ENCODE measurements around the gene CYP51A1.
"Not testable (repeated sequence)": the region's sequence is repeated elsewhere in the genome, so short reads cannot be mapped to it uniquely, and the experiment has no call there.

Gene CYP51A1

GRCh38 chr7:92134271-92135051, at the start of gene CYP51A1:
TSS of gene CYP51A1 (minus strand) at chr7:92134477. CDS start at chr7:92134364, 113 bp downstream.
- peak; percentile 99 for DNase-seq

- peak; percentile 97 for DNase-seq
These were observed 44.9 kb upstream of the CYP51A1 start, which contains the start of gene LRRD1 for GRCh38 chr7:92178928-92179924. TSS of gene LRRD1 (minus strand) at chr7:92179142. CDS start at chr7:92165202, 13,940 bp downstream.

GRCh38 chr7:92177362-92177761, 43.1 kb upstream of the CYP51A1 start:
- DNase-seq: no peak

GRCh38 chr7:92169529-92169928, 35.3 kb upstream of the CYP51A1 start:
- DNase-seq: not testable (repeated sequence)

DNA sequence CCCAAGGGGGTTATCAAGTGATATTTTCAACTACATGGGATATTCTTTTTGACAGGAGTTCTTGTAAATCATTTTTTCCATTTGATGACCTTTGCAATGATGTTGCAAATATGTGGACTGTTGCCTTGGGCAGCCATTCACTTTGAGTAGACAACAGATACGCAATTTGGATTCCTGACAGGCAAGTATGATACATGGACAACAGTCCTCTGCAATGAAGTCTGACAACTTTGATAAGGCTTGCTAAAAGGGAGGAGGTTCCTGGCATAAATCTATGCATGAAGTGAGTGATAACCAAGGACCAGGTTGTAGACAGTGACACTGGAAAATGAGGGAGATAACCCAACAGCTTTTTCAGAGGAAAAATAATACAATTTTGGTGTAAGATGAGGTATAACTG, 27.0 kb upstream of the CYP51A1 start:
- no peak for DNase-seq

- DNase-seq: no peak
These were observed 24.6 kb upstream of the CYP51A1 start for GRCh38 chr7:92158660-92159575.

DNA sequence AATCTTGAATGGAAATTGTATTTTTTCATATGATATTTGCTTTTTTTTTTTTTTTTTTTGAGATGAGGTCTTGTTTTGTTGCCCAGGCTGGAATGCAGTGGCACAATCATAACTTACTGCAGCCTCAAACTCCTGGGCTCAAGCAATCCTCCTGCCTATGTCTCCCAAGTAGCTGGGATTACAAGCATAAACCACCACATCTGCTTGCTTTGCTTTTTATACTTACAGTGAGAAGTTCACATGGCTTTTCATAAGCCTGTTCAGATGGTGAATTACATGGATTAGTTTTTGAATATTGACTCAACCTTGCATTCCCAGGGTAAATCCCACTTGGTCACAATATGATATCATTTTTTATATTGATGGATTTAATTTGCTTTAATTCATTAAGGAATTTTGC, 22.7 kb upstream of the CYP51A1 start:
- DNase-seq: no peak

DNA sequence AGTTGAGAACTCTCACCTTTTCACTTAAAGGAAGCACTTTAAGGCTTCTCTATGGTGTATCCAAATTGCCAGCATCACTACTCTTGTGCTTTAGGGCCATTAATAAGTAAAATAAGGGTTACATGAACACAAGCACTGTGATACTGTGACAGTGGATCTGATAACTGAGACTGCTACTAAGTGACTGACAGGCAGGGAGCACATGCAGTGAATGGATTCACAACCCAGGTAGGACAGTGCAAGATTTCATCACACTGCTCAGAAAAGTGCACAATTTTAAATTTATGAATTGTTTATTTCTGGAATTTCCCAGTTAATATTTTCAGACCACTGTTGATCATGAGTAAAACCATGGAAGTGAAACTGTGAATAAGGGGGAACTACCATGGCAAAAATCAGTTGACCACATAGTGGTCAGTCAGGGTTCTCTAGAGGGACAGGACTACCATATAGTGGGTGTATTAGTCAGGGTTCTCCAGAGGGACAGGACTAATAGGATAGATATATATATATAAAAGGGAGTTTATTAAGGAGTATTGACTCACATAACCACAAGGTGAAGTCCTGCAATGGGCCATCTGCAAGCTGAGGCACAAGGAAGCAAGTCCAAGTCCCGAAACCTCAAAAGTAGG, 20.9 kb upstream of the CYP51A1 start:
- no peak for DNase-seq

GRCh38 chr7:92150450-92151017, 16.3 kb upstream of the CYP51A1 start:
- DNase-seq: no peak

DNA sequence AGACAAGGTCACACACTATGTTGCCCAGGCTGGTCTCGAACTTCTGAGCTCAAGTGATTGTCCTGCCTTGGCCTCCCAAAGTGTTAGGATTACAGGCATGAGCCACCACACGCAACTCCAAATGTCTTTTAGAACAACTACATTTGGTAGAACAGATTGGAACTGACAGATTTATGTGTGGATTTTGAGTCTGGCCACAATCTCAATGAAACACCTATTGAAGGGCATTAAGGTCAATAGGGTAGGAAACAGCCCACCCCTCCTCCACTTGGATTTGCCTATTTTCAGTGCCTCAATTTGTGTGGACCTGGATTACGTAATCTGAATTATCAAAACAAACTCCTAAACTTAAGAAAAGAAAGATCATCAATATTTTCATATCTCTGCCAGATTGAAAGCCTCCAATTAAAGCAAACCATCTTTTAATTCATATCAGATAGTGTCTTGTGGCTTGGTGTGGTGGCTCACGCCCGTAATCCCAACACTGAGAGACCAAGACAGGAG, 15.5 kb upstream of the CYP51A1 start:
- DNase-seq: no peak

GRCh38 chr7:92143192-92143880, 9.1 kb upstream of the CYP51A1 start:
- not testable (repeated sequence) for DNase-seq

- DNase-seq: not testable (repeated sequence)
These were observed 8.5 kb upstream of the CYP51A1 start for GRCh38 chr7:92142791-92143190.

DNA sequence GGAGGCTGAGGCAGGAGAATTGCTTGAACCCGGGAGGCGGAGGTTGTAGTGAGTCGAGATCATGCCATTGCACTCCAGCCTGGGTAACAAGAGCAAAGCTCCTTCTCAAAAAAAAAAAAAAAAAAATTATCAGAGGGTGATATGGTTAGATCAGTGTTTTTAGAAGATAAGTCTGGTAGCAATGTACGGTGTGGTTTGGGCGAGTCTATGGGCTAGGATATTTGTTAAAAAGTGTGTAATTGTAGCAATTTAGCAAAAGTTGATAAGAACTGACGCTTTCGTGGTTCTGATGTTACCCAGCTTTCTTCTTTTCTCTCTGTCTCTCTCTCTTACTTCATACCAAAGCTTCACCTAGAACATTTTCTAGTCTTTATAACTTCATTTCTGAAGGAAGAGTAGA, 6.9 kb upstream of the CYP51A1 start:
- DNase-seq: no peak

DNA sequence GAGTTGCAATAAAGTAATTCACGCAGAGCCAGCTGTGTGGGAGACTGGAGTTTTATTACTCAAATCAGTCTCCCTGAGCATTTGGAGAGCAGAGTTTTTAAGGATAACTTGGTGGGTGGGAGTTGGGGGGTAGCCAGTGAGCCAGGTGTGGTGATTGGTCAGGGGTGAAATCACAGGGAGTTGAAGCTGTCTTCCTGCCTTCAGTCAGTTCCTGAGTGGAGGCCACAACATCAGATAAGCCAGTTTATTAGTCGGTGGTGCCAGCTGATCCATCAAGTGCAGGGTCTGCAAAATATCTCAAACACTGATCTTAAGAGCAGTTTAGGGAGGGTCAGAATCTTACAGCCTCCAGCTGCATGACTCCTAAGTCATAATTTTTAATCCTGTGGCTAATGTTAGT, 3.3 kb upstream of the CYP51A1 start:
- no peak for DNase-seq

DNA sequence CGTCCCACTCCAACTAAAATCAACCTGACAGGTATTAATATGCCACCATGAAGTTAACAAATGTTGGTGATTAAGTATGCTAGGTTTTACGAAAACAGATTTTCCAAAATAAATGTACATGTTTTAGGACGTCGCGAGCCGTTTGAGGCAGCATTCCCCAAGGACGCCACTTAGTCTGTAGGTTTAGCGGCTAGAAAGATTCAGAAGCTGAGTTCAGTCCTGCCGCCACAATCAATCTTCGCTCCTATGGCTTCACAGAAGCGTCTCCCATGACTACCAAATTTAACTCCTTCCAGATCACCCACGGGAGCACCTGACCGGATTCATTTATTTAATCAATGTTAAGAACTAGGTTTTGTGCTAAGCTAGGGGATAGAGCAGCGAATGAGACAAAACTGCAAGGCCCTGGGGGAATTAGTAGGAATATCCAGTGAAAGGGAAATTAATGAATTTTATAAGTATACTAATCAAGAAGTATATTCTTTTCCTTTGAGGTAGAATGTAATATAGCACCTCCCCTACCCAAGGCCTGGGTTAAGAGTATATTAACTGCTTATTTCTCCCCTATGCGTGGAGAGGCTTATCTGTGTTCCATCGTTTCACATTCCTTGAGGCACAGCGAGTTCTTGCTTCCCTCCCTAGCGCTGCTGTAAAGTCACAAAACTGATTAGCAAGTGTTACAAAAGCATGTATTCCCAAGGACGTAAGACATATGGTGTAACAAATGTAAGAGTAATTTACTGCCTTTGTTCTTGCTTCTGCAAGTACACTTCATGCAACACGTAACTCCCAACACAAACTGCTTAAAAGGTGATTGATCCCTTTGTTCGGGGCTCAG, 994 bp upstream of the CYP51A1 start:
- peak; percentile 77 for DNase-seq

DNA sequence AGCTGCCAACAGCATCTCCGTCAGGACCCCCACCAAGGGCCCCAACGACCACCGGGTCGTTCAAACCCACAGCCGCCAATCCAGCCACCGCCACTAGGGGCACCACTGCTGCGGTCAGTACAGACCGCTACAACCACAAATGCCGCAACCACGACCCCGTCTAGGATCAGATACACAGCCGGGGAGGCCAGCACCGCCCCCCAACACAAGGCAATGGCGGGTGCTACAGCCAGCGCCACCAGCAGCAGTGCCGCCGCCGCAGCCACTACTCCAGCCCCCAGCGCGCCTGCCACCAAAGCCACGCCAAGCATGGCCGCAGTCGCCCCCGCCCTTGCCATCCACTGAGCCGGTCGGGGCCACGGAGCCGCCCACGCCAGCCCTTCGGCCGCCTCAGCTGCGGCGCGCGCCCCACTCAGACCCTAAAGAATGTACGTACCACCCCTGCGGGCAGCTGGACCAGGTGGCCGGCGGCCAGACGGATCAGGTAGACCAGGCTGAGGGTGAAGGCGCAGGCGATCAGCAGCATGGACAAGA, 473 bp downstream of the CYP51A1 start:
- peak; percentile 89 for DNase-seq

GRCh38 chr7:92133133-92133736, 1.0 kb downstream of the CYP51A1 start:
- DNase-seq: no peak

DNA sequence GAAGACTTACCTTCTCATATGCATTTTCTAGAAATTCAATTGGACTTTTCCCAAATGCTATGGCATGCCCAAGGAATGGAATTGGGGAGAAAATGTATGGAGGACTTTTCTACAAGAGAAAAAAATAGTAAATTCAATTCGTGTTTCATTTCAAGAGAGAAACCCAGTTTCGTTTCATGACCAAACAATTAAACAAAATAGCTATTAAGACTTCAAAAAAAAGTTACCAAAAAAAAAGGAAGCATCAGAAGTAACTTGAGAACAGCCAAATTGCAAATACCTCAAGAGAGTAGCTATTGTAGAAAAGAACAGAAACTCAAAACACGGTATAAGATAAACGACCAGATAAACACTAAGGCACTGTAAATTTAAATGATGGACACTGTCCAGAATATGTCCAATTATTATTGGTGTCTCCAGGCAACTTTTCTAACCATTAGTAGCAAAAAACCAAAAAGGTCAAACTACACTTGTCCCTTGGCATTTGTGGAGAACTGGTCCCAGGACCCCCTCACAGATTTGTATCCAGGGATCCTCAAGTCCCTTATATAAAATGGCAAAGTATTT, 2.4 kb downstream of the CYP51A1 start:
- no peak for DNase-seq

DNA sequence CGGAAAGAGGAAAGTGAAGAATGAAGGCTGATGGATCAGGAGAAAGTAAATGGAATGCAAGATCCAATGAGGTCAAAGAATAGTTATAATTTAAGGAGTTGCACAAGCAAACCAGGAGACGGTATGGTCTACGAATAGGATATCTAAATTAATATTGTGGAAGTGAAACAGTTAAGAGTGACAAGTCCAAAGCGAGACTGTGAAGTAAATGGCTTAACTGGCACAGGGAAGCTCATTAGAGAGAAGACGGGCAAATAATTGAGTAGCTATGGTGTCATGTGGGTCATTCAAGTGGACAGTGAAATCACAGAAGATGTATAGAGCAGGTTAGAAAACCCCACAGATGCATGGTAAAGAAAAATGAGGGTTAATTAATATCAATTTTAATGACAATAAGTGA, 3.2 kb downstream of the CYP51A1 start:
- DNase-seq: no peak

All from DMS53 (cell line).